Stromal cell of bone marrow (primary cell): ENCODE measurements around the gene ATF2.
"Not testable (repeated sequence)": the region's sequence is repeated elsewhere in the genome, so short reads cannot be mapped to it uniquely, and the experiment has no call there.

Experiments used
- DNase-seq: peaks from one replicate; pipeline ENCODE4 v3.0.0-alpha.2; 2012; ENCODE audit warnings: low read depth

ATF2 gene

DNA sequence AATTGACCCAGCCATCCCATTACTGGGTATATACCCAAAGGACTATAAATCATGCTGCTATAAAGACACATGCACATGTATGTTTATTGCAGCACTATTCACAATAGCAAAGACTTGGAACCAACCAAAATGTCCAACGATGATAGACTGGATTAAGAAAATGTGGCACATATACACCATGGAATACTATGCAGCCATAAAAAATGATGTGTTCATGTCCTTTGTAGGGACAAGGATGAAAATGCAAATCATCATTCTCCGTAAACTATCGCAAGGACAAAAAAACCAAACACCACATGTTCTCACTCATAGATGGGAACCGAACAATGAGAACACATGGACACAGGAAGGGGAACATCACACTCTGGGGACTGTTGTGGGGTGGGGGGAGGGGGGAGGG is 83.9 kb downstream of the ATF2 start:
- not testable (repeated sequence) for DNase-seq

DNA sequence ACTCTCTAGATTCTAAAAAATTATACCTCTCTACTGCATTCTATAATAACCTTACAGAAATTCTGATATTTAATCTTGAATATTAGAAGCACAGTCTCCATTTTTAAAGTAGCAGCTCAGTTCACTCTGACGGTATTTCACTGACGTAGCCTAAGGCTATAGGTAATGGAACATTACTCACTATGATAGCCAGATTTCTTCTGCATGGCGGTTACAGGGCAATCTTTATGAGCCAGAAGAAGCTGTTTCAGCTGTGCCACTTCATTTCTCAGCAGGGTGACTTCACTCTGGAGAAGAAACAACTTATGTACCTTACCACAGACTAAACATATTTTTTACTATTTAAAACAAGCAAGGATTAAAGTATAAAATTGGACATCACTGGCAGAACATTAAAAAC is 87.5 kb downstream of the ATF2 start:
- DNase-seq, result no peak

DNA sequence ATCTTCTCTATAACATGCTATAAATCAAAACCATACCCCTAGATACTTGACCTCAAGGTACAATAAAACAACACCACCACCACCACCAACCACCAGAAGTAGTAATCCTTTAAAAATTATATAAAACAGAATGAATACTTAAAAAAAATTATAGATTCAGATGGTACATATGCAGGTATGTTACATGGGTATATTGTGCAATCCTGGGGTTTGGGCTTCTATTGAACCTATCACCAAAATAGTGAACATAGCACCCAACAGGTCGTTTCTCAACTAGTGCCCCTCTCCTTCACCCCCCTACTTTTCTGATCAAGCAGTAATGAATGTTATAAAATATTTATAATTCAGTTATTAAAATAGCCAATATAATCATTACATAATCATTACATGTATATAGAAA is 91.7 kb downstream of the ATF2 start:
- DNase-seq, result no peak

DNA sequence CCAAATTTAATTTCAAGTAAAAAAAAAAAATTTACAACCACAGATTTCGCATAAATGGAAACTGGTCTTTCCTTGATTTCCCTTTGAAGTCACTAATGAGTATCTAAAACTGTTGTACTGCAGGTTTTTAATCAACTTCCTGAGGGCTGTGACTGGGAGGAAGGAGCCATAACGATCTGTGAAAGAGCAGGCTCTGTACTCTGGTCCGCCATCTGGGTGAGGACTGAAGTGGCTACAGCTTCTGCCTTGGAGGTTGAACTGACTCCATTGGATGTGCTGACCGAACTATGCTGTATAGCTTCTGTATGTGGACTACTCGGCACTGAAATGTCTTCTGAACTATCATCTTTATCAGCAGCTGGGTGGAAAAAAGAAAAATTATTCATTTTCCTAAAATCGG is 93.5 kb downstream of the ATF2 start:
- no peak for DNase-seq

DNA sequence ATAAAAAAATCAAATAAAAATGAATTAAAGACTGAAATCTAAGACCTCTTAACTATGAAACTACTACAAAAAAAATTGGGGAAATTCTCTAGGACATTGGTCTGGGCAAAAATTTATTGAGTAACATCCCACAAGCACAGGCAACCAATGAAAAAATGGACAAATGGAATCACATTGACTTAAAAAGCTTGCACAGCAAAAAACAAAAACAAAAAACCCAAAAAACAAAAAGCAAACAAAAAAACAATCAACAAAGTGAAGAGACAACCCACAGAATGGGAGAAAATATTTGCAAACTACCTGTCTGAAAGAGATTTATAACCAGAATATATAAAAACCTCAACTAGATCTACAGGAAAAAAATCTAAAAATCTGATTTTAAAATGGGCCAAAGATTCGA is 99.5 kb downstream of the ATF2 start:
- no peak for DNase-seq

DNA sequence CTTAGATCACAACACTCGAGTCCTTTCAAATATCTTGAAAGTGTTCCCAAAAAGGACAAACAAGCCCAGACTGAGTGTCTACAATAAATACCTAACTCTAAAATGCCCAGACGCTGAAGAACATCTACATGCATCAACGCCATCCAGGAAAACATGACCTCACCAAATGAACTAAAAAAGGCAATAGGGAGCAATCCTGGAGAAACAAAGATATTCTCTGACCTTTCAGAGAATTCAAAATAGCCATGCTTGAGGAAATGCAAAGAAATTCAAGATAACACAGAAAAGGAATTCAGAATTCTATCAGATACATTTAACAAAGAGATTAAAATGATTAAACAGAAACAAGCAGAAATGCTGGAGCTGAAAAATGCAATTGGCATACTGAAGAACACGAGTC is 101.6 kb downstream of the ATF2 start:
- DNase-seq, result no peak

DNA sequence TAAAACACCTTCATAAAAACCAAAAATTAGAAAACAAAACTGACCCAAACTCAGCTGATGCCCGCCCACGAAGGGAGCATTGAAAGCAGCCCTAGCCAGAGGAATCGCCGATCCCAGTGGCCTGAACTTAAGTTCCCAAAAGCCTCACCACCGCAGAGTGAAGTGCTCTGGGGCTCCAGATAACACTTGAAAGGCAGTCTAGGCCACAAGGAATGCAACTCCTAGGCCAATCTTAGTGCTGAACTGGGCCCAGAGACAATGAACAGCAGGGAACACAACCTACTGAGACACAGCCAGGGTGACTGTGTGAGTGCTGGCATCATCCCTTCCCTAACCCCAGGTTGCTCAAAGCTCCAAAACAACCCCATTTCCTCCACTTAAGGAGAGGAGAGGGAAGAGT is 103.2 kb downstream of the ATF2 start:
- no peak for DNase-seq

DNA sequence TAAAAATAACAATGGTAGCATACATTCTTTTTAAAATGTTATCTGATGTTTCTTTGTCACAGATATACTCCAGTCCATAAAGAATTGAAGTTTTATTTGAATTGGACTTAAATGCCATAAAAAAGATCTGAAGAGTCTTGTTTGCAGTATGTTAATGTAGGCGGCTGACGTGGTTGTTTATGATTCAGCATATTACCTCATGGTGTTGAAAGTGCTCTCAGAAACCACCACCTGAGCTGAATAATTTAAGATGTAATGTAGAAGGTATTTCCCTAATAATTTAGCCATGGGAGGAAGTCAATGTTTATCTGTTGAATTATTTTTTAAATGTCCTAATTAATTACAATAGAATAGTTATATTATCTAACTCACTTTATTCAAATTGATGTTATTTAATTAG is 104.3 kb downstream of the ATF2 start:
- no peak for DNase-seq

DNA sequence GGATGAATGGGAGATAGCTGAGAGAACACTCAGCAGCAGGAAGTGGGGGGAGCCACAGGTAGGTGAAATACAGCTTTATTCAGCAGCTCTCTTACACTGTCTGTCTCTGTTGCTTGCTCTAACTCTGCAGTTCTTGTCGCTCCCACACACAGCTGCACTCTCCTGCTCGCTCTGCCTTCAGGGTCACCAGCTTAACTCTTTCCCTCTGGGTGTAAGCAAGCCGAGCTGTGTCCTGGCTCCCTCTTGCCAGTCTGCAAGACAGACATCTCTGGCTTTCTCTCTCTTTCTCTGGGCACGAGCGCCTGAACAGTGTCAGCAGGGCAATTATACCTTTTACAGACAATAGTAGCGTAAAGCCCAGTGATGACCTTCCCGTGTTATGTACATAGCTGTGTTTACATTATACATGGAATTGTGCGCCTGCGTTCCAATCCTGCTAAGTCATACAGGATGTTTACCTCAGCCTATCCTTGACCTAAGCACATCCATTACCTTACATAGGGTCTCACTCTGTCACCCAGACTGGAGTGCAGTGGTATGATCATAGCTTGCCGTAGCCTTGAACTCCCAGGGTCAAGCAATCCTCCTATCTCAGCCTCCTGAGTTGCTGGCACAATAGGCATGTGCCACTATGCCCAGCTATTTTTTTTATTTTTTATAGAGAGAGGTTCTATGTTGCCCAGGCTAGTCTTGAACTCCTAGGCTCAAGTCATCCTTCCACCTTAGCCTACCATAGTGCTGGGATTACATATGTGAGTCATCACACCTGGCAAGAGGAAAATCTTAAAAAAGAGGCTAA is 105.0 kb downstream of the ATF2 start:
- no peak for DNase-seq

DNA sequence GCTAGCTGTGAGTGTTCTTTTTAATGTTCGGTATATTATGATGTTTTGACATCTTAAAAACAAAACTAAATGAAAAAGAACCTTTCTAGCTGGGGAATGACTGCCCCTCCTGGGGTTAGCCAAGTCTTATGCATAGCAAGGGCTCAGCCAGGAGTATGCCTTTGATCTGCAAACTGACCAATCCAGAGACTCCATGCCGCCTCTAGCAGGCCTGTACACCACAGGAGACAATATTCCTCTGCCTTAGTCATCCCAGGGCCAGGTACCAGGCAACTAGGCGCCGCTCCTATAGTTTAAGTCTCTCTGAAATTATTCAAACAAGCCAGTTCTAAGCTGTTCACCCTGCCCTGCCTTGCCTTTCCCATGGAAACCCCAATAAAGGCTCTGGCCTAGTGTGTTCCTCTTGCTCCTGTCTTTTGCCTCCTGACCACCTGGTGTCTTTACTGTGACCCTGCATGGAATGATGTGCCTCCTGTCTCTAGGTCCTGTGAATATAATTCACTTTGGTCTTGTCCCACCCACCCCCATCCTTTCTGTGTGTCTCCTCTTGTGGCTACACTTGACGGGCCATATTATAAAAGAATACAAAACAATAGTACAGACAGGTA is 110.8 kb downstream of the ATF2 start:
- no peak for DNase-seq

DNA sequence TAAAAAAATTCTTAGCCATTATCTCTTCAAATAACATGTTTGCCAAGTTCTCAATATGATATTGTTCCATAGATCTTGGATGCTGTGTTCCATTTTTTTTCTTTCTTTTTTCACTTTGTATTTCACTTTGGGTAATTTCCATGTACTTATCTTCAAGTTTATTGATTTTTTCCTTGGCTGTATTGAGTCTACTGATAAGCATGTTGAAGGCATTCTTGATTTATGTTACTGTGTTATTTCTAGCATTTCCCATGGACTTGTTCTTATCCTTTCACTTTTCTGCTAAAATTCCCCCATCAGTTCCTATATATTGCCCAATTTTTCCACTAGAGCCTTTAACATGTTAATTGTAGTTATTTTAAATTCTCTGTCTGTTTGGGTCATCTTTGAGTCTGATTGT is 112.0 kb downstream of the ATF2 start:
- no peak for DNase-seq

DNA sequence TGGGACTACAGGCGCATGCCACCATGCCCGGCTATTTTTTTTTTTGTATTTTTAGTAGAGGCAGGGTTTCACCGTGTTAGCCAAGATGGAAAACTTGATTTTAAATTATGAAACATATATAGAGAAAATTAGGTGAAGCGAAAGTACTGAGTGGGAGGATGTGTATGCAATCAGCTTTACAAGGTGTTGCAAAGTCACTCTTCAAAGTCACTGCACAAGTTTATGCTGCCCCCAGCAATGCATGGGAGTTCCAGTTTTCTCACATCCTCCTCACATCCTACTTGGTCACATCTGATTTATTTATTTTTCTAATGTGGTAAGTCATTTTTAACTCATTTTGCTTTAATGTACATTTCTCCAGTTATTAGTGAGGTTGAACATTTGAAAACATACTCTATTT is 113.7 kb downstream of the ATF2 start:
- DNase-seq, result no peak

DNA sequence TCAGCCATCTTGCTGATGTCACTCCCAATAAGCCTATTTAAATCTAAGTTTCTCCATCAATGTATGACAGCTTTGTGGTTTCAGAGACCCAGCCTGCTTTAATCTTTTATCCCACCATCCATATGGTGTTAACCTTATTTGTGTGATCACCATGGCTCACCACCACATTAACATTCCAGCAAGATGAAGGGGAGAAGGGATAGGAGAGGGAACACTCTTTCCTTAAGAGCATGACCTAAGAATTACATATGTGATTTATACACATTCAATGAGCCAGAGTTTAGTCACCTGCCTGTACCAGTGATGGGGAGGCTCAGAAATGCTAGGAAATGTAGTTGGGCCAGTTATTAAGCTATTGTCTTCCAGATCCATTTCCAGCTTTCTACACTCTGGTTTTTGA is 118.3 kb downstream of the ATF2 start:
- DNase-seq, result no peak

DNA sequence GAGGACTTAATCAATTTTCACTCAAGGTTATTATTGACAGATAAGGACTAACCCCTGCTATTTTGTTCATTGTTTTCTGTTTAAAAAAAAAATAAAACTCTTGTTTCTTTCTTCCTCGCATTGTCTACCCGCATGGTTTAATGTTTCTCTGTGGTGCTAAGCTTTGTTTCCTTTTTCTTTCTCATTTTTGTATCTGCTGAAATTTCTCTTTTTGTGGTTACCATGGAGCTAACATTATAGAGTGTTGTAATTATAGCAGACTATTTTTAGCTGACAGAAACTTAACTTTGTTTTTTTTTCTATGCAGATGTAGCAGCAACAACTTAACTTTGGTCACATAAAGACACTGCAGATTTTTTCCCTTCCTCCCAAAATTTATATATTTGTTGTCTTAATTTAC is 119.7 kb downstream of the ATF2 start:
- DNase-seq, result no peak

DNA sequence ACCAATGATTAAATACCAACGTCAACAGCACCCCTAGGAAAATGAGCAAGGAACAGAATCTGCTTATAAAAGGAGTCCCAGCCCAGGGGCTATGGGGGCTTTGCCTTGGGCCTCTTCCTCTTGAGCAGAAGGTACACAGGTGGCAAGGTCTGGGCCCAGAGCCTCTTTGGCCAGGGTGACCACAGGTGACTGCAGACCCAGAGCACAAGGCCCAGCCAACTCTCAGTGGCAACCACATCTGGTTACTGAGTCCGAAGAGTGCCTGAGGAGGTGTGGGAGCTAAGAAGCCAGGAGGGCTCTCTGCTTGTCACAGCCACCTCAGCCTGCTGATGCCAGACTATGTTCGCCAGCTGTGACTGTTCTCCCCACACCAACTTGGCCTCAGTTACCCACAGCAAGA is 128.5 kb downstream of the ATF2 start:
- no peak for DNase-seq

DNA sequence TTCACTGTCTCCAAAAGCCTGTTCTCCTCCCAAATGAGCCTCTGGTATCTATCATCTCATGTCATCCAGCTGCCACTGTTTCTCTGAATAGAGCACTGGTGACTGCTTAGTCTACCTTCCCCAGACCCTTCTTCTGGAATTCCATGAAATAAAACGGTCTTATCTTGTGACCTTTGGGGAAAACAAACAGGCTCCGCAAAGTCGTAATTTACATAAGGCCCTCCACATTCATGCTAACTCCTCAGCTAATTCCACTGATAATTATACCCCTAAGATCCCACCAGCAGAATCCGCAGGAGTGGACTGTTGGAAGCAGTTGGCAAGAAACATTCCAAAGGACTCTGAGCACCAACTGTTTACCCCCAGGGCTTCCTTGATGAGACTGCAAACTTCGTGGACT is 129.0 kb downstream of the ATF2 start:
- no peak for DNase-seq

DNA sequence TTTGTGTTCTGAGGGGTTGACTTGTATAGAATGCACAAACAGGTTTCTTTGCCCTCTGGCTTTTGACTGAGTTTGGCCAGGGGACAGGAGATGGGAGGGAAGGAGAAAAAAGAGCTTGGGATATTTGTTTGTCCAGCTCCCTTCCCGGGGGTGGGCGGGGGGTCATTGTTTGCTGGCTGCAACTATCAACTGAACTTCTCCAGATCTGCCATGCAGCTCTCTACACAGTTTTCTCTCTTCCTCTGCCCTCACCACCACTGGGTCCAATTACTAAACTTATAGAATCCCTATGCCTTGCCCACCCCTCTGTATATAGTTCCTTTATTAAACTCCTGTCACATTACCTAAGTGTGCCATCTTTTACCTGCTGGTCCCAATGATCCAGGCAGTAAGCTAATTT is 130.1 kb downstream of the ATF2 start:
- no peak for DNase-seq

DNA sequence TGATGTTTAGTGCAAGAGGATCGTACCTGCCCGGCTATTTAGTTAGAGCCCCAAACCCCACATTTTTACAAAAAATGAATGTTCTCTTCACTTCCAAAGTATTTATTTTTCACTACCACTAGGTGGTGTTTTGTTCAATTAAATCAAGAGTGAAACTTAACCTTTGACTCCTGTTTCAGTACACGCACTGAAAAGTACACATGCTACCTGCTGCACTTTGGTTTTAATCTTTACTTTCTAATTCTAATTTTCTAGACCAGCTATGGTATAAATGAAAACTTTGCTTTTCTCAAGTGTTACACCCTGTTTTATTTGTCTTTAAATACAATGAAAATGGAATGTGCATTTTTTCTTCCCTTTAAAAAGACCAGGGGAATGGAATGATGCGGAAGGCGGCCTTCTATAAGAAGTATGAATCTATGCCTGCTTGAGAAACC is 131.4 kb downstream of the ATF2 start:
- DNase-seq, result peak; percentile 5

DNA sequence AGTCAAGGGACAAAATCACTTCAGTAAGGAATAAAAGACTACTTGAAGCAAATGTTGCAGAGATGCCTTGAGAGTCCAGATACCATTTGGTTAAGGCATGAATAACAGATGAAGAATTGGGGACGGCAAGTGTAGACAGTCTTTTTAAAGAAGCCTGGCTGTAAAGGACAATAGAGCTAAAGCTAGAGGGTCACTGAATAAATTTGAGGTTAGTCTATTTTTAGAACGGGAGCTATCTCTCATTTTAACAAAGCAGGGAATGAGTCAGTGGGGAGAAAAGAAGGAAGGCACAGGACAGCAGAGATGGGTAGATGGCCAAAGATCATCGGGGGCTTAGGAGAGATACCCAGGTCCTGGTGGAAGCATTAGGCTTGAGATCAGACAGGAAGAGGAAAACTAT is 132.2 kb downstream of the ATF2 start:
- no peak for DNase-seq

DNA sequence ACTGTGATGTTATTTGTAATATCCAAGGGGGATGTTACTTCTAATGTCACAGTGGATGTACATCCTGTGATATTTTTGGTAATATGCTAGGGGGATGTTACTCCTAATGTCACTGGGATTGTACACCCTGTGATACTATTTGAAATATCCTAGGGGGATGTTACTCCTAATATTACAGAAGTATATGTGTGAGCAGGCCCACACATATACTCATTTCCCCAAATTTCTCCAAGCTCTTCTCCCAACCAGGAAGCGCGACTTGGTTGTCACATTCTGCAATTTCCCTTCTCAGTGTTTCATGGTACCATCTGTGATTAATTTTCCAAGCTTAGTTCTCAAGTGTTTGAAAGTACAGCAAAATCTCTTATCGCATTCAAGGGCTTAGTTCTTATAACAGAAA is 133.3 kb downstream of the ATF2 start:
- DNase-seq, result no peak

DNA sequence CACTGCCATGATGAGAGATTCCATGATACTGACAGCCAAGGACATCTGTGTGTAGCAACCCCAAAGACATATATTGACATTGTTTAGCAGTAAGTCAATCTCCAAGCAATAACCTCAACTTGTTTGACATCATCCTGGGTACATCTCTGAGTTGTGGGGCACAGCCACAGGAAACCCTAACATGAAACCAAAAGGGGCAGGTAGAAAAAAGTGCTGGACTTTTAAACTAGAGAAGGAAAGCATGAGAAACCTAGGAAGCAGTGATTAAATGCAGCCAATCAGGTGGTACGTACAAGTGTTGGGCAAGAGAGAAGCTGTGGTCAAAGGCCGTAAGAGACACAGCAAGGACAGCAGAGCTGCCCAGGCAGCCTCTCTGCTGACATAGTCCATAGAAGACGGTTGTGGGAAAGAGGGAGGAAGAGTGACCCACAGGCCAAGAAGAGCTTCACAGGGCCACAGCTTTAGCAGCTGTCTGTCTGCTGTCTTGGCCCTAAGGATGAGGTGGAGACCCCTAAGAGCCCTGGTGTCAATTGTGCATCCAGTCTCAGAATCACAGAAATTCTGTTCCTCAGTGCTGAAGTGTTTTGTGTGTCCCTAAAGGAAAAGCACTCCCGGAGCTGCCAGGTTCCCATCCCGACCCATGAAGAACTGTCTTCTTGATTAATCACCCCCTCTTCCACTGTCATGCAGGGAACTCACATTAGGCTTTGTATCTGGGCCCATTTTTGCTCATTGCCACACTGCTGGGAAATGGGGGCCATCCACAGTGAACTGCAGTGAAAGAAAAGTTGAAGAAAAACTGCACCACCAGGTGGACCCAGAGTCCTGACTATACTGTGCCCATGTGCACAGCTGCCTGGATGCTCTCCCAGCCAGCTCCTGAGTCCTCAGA is 137.4 kb downstream of the ATF2 start:
- DNase-seq, result peak; percentile 29

DNA sequence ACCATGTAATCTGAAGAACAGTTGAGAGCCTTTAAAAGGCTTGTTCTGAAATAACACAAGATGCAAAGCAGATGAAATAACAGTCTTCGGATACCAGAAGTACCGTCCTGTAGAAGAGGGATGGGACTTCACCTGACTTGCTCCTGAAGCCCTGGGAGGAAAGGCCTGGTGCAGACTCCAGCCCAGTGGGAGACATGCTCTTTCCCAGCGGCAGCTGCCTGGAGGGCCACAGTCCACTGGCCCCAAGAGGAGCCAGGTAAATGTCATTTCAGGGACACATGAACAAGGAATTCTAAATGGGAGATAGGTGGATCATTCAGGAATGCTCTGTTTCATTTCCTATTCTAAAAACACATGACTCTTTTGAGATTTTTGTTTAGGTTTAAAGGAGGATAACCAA is 140.2 kb downstream of the ATF2 start:
- no peak for DNase-seq

DNA sequence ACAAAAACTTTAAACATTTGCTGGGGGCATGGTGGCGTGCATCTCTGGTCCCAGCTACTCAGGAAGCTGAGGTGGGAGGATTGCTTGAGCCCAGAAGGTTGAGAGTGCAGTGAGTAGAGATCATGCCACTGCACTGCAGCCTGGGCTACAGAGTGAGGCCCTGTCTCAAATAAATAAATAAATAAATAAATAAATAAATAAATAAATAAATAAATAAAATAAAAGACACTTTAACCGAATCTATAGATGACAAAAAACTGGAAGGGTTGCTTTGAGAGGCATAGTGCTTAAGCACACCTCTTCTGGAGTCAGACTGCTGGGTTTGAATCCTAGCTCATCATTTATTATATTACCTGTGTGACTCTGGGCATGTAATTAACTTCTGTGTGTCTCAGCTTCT is 141.6 kb downstream of the ATF2 start:
- DNase-seq, result no peak
